OCI-LY3 (cell line): ENCODE measurements around the gene BATF.

Source experiments
- CTCF ChIP-seq: fragments of 200-600, 300-600 bp; sonication (generic); IDR thresholded peaks from 2 replicates; pipeline ENCODE4 v1.5.1; 2014; ENCODE audit warnings: antibody characterized with exemption, low read length, low read depth
- EZH2phosphoT487 ChIP-seq: fragments of 200-600 bp; shearing (Covaris generic); IDR thresholded peaks from 2 replicates; pipeline ENCODE4 v1.6.1; 2018; ENCODE audit warnings: antibody characterized with exemption, mixed run types, low read depth

- TF ChIP-seq CTCF: no peak
- TF ChIP-seq EZH2phosphoT487: no peak
Measured at GRCh38 chr14:75482366-75482765, 39.9 kb upstream of the BATF start.
